Right cardiac atrium (tissue), 5 donors: ENCODE measurements around the gene PEX11G. TPM values are rescaled to one million over a fixed set of nuclear protein-coding genes. Genes with fewer than 3 reads are reported as not detected.
A peak's percentile ranks its signal among the peaks of the same experiment; 100 is the strongest.

ENCODE experiments used
- ATAC-seq, 2 donors: fragments of 200-7000 bp; cut with Tn5 transposase; one replicate each; pipeline versions ENCODE4 v1.8.0 to v1.9.1; 2020; ENCODE audit warnings: moderate library complexity in 2 of 2, mild to moderate bottlenecking in 1 of 2
- DNase-seq, 3 donors: peaks; one replicate each; pipeline ENCODE4 v3.0.0-alpha.2; 2020
- H3K27ac ChIP-seq: one replicate; pipeline ENCODE4 v1.5.1; 2013; ENCODE audit warnings: mild to moderate bottlenecking, low read length, control low read depth, moderate library complexity
- H3K27me3 ChIP-seq: one replicate; pipeline ENCODE4 v1.6.1; 2013; ENCODE audit not compliant: control insufficient read depth, insufficient read depth
- H3K4me1 ChIP-seq: one replicate; pipeline ENCODE4 v1.6.1; 2013; ENCODE audit warnings: low read length; ENCODE audit not compliant: control insufficient read depth, insufficient read depth
- H3K4me3 ChIP-seq: one replicate; pipeline ENCODE4 v1.5.1; 2013; ENCODE audit warnings: low read length, control low read depth
- H3K9me3 ChIP-seq: one replicate; pipeline ENCODE4 v1.6.1; 2013; ENCODE audit warnings: low read length; ENCODE audit not compliant: control insufficient read depth
- WGBS: extraction: QIAGEN DNeasy Blood & Tissue Kit; methylation state at CpG from one replicate; pipeline ENCODE4 v1.1.7; 2013; 5-methylcytosine and 5-hydroxymethylcytosine counted together
- intact Hi-C, 4 donors: fragments of 100-400 bp; cut with DNase I; formaldehyde crosslinking; loops; one replicate each; pipeline versions ENCODE4 v1.11.0 to v1.14.0; 2022 to 2023
- polyA plus RNA-seq: library from polyadenylated mRNA; stranded (reverse); fragments of 200-250 nt; gene quantifications from one replicate; pipeline ENCODE4 v1.2.3, GENCODE V29; 2013
- total RNA-seq, 4 donors: library from RNA; stranded (reverse); fragmentation: NEBNext Ultra II Directional; extraction: Animal tissue kit (Norgen Biotek cat#: 25700); gene quantifications; one replicate each; pipeline ENCODE4 v1.2.1, GENCODE V29; 2021
- donor health status: healthy with polysubstance abuse.
- donor health status: DM: no; HTN: yes; CAD: no.
- donor health status: DM: no; HTN: no; CAD: no.
- donor health status: DM: no; HTN: yes; CAD: no; lungs with severe emphysema.
- donor health status: DM: yes; HTN: yes; CAD: no.

PEX11G gene
- total and polyA plus RNA-seq, 5 donors, result 1.5 to 3.2 (median 2.4) TPM

DNA sequence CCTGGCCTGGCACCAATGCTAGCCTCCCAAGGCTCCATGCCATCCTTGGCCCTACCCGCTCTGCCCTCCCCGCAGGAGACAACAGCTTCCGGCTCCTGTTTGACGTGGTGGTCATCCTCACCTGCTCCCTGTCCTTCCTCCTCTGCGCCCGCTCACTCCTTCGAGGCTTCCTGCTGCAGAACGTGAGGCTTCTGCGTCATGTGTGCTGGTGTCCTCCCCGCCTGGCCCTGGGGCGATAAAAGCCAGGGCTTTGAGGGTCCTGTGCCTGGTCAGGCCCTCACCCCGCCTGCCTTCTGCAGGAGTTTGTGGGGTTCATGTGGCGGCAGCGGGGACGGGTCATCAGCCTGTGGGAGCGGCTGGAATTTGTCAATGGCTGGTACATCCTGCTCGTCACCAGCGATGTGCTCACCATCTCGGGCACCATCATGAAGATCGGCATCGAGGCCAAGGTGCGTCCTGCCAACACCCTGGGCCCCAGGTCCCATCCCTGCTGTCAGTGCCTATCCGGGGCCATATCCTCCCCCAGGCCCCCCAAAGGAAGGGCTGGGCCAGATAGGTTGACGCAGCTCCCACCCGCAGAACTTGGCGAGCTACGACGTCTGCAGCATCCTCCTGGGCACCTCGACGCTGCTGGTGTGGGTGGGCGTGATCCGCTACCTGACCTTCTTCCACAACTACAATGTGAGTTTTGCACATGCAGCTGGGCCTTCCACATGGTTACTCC lies 39.8 kb upstream of the PEX11G start:
- no peak overlapping the region for H3K27ac ChIP-seq
- H3K4me3 ChIP-seq, result no peak overlapping the region
- H3K9me3 ChIP-seq, result no peaks in the 10 kb centered on the region
- intact Hi-C loops, result loop anchor here in 1 of 4 donors (10.0 kb wide), 1 partner anchor 134 kb away; no protein-coding TSS in a partner anchor
- 92% methylated on average over 32 of the region's 32 CpGs for WGBS
- H3K4me1 ChIP-seq, result no peaks in the 10 kb centered on the region
- DNase-seq (peak in 1 of 3 donors; percentile 45), ATAC-seq (no peak)
- no peaks in the 10 kb centered on the region for H3K27me3 ChIP-seq

DNA sequence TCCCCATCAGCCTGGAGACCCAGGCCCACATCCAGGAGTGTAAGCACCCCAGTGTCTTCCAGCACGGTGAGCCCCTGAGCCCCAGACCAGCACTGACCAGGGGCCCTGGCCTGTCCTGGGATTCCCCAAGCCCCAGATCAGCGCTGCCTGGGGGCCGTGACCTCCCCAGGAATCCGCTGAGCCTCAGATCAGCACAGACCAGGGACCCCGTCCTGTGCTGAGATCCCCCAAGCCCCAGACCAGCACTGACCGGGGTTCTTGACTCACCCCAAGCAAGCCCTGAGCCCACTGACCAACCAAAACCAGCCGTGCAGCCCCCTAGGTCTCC lies 39.3 kb upstream of the PEX11G start:
- H3K27me3 ChIP-seq, result no peaks in the 10 kb centered on the region
- intact Hi-C loops, result loop anchor here in 1 of 4 donors (10.0 kb wide), 1 partner anchor 133 kb away; no protein-coding TSS in a partner anchor
- H3K27ac ChIP-seq, result no peak overlapping the region
- 88% methylated on average over 7 of the region's 7 CpGs for WGBS
- H3K9me3 ChIP-seq, result no peaks in the 10 kb centered on the region
- no peak for ATAC-seq
- H3K4me3 ChIP-seq, result no peak overlapping the region
- H3K4me1 ChIP-seq, result peaks cover 3% of the 10 kb centered on the region
- no peak for DNase-seq

DNA sequence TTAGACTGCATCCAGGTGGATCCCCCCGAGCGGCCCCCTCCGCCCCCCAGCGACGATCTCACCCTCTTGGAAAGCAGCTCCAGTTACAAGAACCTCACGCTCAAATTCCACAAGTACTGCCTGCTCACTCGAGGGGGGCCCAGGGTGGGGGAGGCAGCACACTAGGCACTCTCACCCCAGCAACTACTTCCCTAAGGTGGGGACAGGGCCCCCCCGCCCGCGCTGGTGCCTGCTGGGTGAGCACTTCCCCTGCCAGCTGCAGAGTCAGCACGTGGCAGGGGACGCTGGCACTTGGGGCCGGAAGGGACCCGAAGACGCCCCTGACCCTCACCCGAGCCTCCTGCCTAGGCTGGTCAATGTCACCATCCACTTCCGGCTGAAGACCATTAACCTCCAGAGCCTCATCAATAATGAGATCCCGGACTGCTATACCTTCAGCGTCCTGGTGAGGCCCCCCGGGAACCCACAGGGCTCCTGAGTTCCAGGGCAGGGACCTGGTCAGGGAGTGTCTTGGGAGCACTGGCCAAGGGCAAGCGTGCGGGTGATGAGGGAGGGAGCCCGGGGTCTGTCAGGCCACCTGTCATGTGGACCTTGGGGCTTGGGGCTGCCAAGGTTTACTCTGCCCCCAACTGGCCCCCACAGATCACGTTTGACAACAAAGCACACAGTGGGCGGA lies 38.8 kb upstream of the PEX11G start:
- Histone ChIP-seq H3K27me3 (no peaks in the 10 kb centered on the region), H3K4me3 (no peak overlapping the region), H3K27ac (no peak overlapping the region), H3K9me3 (no peaks in the 10 kb centered on the region), H3K4me1 (peaks cover 4% of the 10 kb centered on the region)
- intact Hi-C loops, result loop anchor here in 1 of 4 donors (10.0 kb wide), 1 partner anchor 133 kb away; no protein-coding TSS in a partner anchor
- DNase-seq (peak in 2 of 3 donors; percentile 86), ATAC-seq (peak in 1 of 2 donors; percentile 11)
- WGBS, result 81% methylated on average over 25 of the region's 25 CpGs

DNA sequence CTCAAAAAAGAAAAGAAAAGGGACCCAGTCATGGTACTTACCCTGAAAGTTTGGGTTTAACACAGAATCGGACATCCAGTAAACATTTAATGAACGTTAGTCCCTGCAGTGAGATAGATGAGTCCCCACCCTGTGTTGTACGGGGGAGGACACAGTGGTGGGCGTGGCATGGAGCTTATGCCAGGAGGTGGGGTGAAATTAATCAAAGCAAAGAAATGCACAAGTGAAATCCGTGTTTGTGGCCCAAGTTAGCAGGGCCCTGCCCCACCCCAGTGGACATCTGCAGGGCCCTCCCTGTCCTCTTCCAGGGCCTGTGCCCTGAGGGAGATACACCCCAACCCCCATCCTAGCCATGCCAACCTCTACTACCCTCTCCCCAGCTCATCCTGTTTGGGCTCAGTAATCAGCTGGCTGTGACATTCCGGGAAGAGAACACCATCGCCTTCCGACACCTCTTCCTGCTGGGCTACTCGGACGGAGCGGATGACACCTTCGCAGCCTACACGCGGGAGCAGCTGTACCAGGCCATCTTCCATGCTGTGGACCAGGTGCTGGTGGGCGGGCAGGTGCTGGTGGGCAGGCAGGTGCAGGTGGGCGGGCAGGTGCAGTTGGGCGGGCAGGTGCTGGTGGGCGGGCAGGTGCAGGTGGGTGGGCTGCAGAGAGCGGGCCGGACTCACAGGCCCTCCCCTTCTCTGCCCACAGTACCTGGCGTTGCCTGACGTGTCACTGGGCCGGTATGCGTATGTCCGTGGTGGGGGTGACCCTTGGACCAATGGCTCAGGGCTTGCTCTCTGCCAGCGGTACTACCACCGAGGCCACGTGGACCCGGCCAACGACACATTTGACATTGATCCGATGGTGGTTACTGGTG lies 37.5 kb upstream of the PEX11G start:
- Histone ChIP-seq H3K27me3 (no peaks in the 10 kb centered on the region), H3K4me3 (no peak overlapping the region), H3K9me3 (no peaks in the 10 kb centered on the region), H3K27ac (no peak overlapping the region), H3K4me1 (peaks cover 8% of the 10 kb centered on the region)
- DNase-seq (peak in 1 of 3 donors; percentile 54), ATAC-seq (no peak)
- intact Hi-C loops, result loop anchor here in 1 of 4 donors (10.0 kb wide), 1 partner anchor 131 kb away; no protein-coding TSS in a partner anchor
- 88% methylated on average over 31 of the region's 31 CpGs for WGBS

DNA sequence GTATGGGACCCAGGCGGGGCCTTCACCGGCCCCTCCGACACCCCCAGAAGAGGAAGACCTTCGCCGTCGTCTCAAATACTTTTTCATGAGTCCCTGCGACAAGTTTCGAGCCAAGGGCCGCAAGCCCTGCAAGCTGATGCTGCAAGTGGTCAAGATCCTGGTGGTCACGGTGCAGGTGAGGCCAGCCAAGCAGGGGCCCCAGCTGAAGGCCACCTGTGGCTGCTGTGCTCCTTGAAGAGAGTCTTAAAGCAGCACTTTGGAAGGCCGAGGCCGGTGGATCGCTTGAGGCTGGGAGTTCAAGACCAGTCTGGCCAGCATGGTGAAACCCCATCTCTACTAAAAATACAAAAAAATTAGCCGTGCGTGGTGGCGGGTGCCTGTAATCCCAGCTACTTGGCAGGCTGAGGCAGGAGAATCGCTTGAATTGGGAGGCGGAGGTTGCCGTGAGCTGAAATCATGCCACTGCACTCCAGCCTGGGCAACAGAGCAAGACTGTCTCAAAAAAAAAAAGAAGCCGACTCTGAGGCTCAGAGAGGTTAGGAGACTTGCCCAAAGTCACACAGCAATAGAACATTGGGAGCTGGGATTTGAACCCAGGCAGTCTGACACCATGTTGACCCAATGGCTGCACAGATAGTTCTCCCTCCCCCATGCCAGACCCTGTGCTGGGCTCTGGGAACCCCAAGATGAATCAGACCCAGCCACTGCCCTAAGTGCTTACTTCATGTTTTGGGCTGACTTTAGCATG lies 36.3 kb upstream of the PEX11G start:
- Histone ChIP-seq H3K4me1 (peaks cover 8% of the 10 kb centered on the region), H3K27ac (no peak overlapping the region), H3K9me3 (no peaks in the 10 kb centered on the region), H3K27me3 (no peaks in the 10 kb centered on the region), H3K4me3 (no peak overlapping the region)
- WGBS, result 95% methylated on average over 20 of the region's 20 CpGs
- intact Hi-C loops, result loop anchor here in 1 of 4 donors (10.0 kb wide), 1 partner anchor 130 kb away; no protein-coding TSS in a partner anchor
- DNase-seq (peak in 1 of 3 donors; percentile 37), ATAC-seq (no peak)

DNA sequence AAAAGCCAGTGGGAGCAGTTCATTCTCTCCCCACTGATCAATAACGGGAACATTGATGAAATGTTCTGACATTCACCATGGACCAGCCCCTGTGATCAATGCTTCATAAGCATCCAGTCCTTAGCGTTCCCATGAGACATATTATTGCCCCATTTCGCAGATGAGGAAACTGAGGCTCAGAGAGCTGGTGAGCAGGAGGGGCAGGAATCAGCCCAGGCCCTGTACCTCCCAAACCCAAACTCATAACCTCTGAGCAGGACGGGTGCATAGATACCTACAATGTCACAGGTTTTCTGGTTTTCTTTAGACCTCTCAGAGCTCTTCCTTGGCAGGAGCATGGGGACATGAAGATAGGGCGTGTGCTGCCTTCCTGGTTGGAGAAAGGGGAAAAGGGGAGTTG lies 35.7 kb upstream of the PEX11G start:
- Histone ChIP-seq H3K27me3 (no peaks in the 10 kb centered on the region), H3K27ac (no peak overlapping the region), H3K4me1 (peaks cover 8% of the 10 kb centered on the region), H3K4me3 (no peak overlapping the region), H3K9me3 (no peaks in the 10 kb centered on the region)
- 94% methylated on average over 5 of the region's 5 CpGs for WGBS
- DNase-seq (no peak), ATAC-seq (no peak)
- intact Hi-C loops, result loop anchor here in 1 of 4 donors (10.0 kb wide), 1 partner anchor 130 kb away; no protein-coding TSS in a partner anchor

DNA sequence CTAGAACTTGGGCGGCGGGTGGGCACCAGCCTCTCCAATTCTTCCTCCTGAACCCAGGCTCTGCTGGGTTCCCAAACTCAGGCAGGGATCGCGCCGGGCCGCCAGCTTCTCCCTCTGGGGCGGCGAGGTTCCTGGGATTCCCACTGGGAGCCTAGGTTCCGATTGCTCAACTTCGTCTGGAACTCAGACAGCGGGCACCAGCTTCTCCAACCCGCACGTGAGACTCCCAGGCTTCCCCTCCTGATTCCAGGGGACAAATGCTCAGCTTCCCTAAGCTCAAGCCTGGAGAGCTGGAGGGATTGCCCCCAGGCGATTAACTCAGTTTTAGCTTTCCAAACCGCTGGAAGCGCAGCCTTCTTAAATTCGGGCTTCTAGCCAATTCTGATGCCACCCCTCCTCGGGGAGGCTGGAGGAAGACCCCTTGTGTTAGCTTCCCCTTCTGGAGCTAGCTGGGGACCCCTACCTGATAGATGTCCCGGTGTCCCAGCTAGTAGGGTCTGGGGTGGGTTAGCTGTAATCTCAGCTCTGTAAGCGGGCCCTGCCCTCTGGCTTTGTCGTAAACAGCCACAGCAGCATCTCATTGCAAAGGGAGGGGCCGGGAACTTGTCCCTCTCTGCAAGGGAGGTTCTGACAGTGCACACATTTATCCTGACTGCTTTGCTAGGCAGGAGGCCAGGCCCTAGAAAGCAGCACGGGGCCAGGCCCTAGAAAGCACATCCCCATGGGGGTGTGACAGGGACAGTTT lies 34.3 kb upstream of the PEX11G start:
- no peak overlapping the region for H3K27ac ChIP-seq

DNA sequence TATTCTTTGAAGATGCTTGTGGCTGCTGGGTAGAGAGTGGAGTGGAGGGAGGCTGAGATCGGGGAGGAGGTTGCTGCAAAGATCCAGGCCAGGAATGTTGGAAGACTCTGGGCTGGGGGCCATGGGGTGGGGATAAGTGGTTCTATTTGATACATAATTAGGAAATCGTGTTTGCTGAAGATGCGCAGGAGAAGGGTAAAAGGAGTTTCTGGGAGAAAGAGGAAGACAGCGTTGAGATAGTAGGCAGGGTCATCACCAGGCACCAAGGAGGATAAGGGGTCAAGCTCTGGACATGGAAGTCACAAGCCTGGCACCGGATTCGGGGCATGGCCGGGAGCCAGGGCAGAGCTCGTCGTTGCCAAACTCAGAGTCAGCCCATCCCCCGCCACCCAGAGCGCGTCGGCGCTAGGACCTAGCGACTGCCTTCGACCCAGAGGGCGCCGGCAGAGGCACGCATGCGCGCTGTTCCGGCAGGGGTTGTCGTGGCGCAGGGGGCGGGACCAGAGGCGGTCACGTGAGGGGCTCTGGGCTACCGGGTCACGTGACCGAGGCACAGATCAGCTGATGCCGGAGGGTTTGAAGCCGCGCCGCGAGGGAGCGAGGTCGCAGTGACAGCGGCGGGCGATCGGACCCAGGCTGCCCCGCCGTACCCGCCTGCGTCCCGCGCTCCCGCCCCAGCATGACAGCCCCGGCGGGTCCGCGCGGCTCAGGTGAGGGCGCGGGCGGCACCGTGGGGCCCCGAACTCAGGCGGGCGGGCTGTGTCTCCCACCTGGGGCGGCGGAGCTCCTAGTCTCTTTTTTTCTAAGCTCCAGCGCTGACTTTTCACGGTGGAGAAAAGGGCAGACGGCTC lies 33.5 kb upstream of the PEX11G start, which contains the start of gene MCOLN1:
Gene MCOLN1 (plus strand): TSS at position 553 of the 851 bp plus-strand sequence. CDS start 127 bp downstream, at position 680.
- intact Hi-C loops, result loop anchor here in 1 of 4 donors (10.0 kb wide), 1 partner anchor 127 kb away; no protein-coding TSS in a partner anchor

More for the DNA sequence above, 34.3 kb upstream of the PEX11G start:
- Histone ChIP-seq H3K4me3 (peak overlapping the region; percentile 81), H3K4me1 (peaks cover 8% of the 10 kb centered on the region), H3K27me3 (no peaks in the 10 kb centered on the region), H3K9me3 (no peaks in the 10 kb centered on the region)
- no peak for ATAC-seq
- DNase-seq, result peak in 1 of 3 donors; percentile 69
- 7% methylated on average over 23 of the region's 23 CpGs for WGBS
- intact Hi-C loops, result loop anchor here in 1 of 4 donors (10.0 kb wide), 1 partner anchor 128 kb away; no protein-coding TSS in a partner anchor

DNA sequence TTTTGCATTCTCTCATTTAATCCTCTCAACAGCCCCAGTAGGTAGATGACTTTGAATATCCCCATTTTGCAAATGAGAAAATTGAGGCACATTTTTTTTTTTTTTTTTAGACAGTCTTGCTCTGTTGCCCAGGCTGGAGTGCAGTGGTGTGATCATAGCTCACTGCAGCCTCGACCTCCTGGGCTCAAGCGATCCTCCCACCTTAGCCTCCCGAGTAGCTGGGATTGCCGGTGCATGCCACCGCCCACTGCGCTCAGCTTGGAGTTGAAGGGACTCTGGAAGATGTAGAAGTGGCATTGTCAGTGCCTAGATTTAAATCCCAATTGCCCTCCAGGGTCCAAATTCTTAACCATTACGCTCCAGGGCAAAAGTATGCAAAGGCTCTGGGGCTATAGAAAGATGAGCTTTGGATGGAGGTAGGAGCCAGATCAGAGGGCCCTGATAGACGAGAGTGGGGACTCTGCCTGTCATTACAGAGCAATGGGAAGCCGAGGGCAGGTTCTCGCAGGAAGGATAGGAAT lies 32.8 kb upstream of the PEX11G start:
- peaks cover 11% of the 10 kb centered on the region for H3K4me1 ChIP-seq
- H3K9me3 ChIP-seq, result no peaks in the 10 kb centered on the region
- WGBS, result 47% methylated on average over 10 of the region's 10 CpGs
- H3K27ac ChIP-seq, result peak overlapping the region; percentile 34
- intact Hi-C loops, result loop anchor here in 1 of 4 donors (10.0 kb wide), 1 partner anchor 127 kb away; no protein-coding TSS in a partner anchor
- DNase-seq (peak in 2 of 3 donors; percentile 45 to 50), ATAC-seq (no peak)
- no peaks in the 10 kb centered on the region for H3K27me3 ChIP-seq
- peak overlapping the region; percentile 36 for H3K4me3 ChIP-seq

More for the DNA sequence above, 33.5 kb upstream of the PEX11G start, which contains the start of gene MCOLN1:
- H3K4me1 ChIP-seq, result peaks cover 8% of the 10 kb centered on the region
- H3K9me3 ChIP-seq, result no peaks in the 10 kb centered on the region
- ATAC-seq (peak; percentile 92 to 93), DNase-seq (peak; percentile 100)
- under 1% methylated on average over 65 of the region's 65 CpGs for WGBS
- peak within 1 kb of the TSS; percentile 34 for H3K27ac ChIP-seq
- H3K4me3 ChIP-seq, result peak within 1 kb of the TSS; percentile 81
- H3K27me3 ChIP-seq, result no peaks in the 10 kb centered on the region
